ENCODE data around the gene RTL10.

GRCh38 chr22:19851291-19852176 is 3.1 kb downstream of the RTL10 start:
- TF ChIP-seq REST (IDR thresholded peaks at IDR 0.05; ENCODE audit: low read depth) (no peak), EP300 (IDR thresholded peaks at IDR 0.05; ENCODE audit: borderline replicate concordance) (no peak), RAD21 (IDR thresholded peaks at IDR 0.05; ENCODE audit: low read depth) (no peak), TCF12 (IDR thresholded peaks at IDR 0.05; ENCODE audit: low read depth) (no peak), EGR1 (IDR thresholded peaks at IDR 0.05) (no peak), MAX (IDR thresholded peaks at IDR 0.05) (no peak), USF1 (IDR thresholded peaks at IDR 0.05) (no peak), NFIC (IDR thresholded peaks at IDR 0.05) (no peak), ZBTB7A (IDR thresholded peaks at IDR 0.05; ENCODE audit: low read depth) (no peak), CEBPB (IDR thresholded peaks at IDR 0.05) (no peak), YY1 (IDR thresholded peaks at IDR 0.05; ENCODE audit: low read depth) (no peak), TEAD4 (IDR thresholded peaks at IDR 0.05) (no peak), FOXM1 (IDR thresholded peaks at IDR 0.05; ENCODE audit: borderline replicate concordance, low read depth) (no peak), TAF1 (IDR thresholded peaks at IDR 0.05; ENCODE audit: low read depth) (no peak)

Data from Ishikawa (cell line).